Mesenchymal stem cell (in vitro differentiated cells and primary cell): ENCODE measurements around the gene PGM1.
"Not testable (repeated sequence)": the region's sequence is repeated elsewhere in the genome, so short reads cannot be mapped to it uniquely, and the experiment has no call there.

Experiments
- DNase-seq: peaks from one replicate; pipeline ENCODE4 v3.0.0-alpha.2; 2013
- H2AFZ ChIP-seq: one replicate; pipeline ENCODE4 v1.6.1; 2013; ENCODE audit warnings: low read depth, mild to moderate bottlenecking, control low read depth, inconsistent platforms, low read length, moderate library complexity
- H2AK5ac ChIP-seq: 2 replicates; pipeline ENCODE4 v1.6.1; 2013; ENCODE audit warnings: low read length, moderate library complexity, mild to moderate bottlenecking, inconsistent platforms; ENCODE audit not compliant: severe bottlenecking
- H2BK120ac ChIP-seq: one replicate; pipeline ENCODE4 v1.6.1; 2013; ENCODE audit warnings: low read depth, mild to moderate bottlenecking, inconsistent platforms, low read length, moderate library complexity
- H2BK12ac ChIP-seq, 2 experiments: one replicate each; pipeline ENCODE4 v1.6.1; 2013; ENCODE audit warnings: inconsistent platforms in 2 of 2, low read length in 2 of 2, mild to moderate bottlenecking in 2 of 2, moderate library complexity in 2 of 2, control low read depth in 1 of 2
- H2BK15ac ChIP-seq: one replicate; pipeline ENCODE4 v1.6.1; 2013; ENCODE audit warnings: mild to moderate bottlenecking, low read depth, inconsistent platforms; ENCODE audit not compliant: poor library complexity, severe bottlenecking
- H2BK5ac ChIP-seq: 2 replicates; pipeline ENCODE4 v1.6.1; 2013; ENCODE audit warnings: low read depth, mild to moderate bottlenecking, low read length, control low read depth, inconsistent platforms; ENCODE audit not compliant: poor library complexity, severe bottlenecking
- H3K14ac ChIP-seq, 2 experiments: one replicate each; pipeline ENCODE4 v1.6.1; 2013; ENCODE audit warnings: inconsistent platforms in 2 of 2, low read length in 2 of 2, control low read depth in 1 of 2, mild to moderate bottlenecking in 1 of 2, moderate library complexity in 1 of 2
- H3K18ac ChIP-seq, 2 experiments: one replicate each; pipeline ENCODE4 v1.6.1; 2013; ENCODE audit warnings: inconsistent platforms in 2 of 2, low read length in 2 of 2, control low read depth in 1 of 2, low read depth in 1 of 2, mild to moderate bottlenecking in 1 of 2
- H3K23ac ChIP-seq, 2 experiments: one replicate each; pipeline ENCODE4 v1.6.1; 2013; ENCODE audit warnings: inconsistent platforms in 2 of 2, low read length in 2 of 2, mild to moderate bottlenecking in 2 of 2, moderate library complexity in 2 of 2, control low read depth in 1 of 2
- H3K27ac ChIP-seq: 2 replicates; pipeline ENCODE4 v1.5.1; 2013; ENCODE audit warnings: mild to moderate bottlenecking, moderate library complexity, low read length, control low read depth, inconsistent platforms; ENCODE audit not compliant: poor library complexity, severe bottlenecking
- H3K27me3 ChIP-seq, 2 experiments: 2 replicates each; pipeline versions ENCODE4 v1.6.1 to v1.7.0; 2013; ENCODE audit warnings: low read length in 2 of 2, mild to moderate bottlenecking in 2 of 2, moderate library complexity in 2 of 2, control low read depth in 1 of 2, inconsistent platforms in 1 of 2; ENCODE audit not compliant: control insufficient read depth in 1 of 2, insufficient read depth in 1 of 2
- H3K36me3 ChIP-seq, 2 experiments: 2 replicates each; pipeline versions ENCODE4 v1.6.1 to v1.7.0; 2013; ENCODE audit warnings: low read length in 2 of 2, control low read depth in 1 of 2, inconsistent platforms in 1 of 2, low read depth in 1 of 2, mild to moderate bottlenecking in 1 of 2; ENCODE audit not compliant: insufficient read depth in 2 of 2, control insufficient read depth in 1 of 2
- H3K4ac ChIP-seq, 2 experiments: one replicate each; pipeline ENCODE4 v1.6.1; 2013; ENCODE audit warnings: inconsistent platforms in 2 of 2, low read length in 2 of 2, mild to moderate bottlenecking in 2 of 2, moderate library complexity in 2 of 2, control low read depth in 1 of 2, low read depth in 1 of 2
- H3K4me1 ChIP-seq: 2 replicates; pipeline ENCODE4 v1.6.1; 2013; ENCODE audit warnings: low read depth, low read length, control low read depth; ENCODE audit not compliant: control insufficient read depth, insufficient read depth
- H3K4me2 ChIP-seq: 2 replicates; pipeline ENCODE4 v1.6.1; 2013; ENCODE audit warnings: low read length, mild to moderate bottlenecking, inconsistent platforms; ENCODE audit not compliant: poor library complexity, severe bottlenecking
- H3K4me3 ChIP-seq, 2 experiments: 2 replicates each; pipeline versions ENCODE4 v1.5.1 to v1.7.0; 2013; ENCODE audit warnings: low read length in 2 of 2, mild to moderate bottlenecking in 2 of 2, control low read depth in 1 of 2, low read depth in 1 of 2; ENCODE audit not compliant: insufficient read depth in 1 of 2
- H3K79me1 ChIP-seq: replicated peaks from 2 replicates; pipeline ENCODE4 v1.6.1; 2013; ENCODE audit warnings: mild to moderate bottlenecking, control low read depth, low read length, inconsistent platforms; ENCODE audit not compliant: poor library complexity, severe bottlenecking
- H3K9ac ChIP-seq: 2 replicates; pipeline ENCODE4 v1.7.0; 2013; ENCODE audit warnings: mild to moderate bottlenecking, low read length, moderate library complexity
- H3K9me3 ChIP-seq: 2 replicates; pipeline ENCODE4 v1.7.0; 2013; ENCODE audit warnings: mild to moderate bottlenecking, low read length; ENCODE audit not compliant: control insufficient read depth
- H4K8ac ChIP-seq: one replicate; pipeline ENCODE4 v1.6.1; 2013; ENCODE audit warnings: inconsistent platforms, mild to moderate bottlenecking, low read length, moderate library complexity
- H4K91ac ChIP-seq: one replicate; pipeline ENCODE4 v1.6.1; 2013; ENCODE audit warnings: mild to moderate bottlenecking, low read length, inconsistent platforms
- WGBS: methylation state at CpG from one replicate; pipeline ENCODE4 v1.1.7; 2013; ENCODE audit warnings: mixed read lengths; 5-methylcytosine and 5-hydroxymethylcytosine counted together

The PGM1 gene

DNA sequence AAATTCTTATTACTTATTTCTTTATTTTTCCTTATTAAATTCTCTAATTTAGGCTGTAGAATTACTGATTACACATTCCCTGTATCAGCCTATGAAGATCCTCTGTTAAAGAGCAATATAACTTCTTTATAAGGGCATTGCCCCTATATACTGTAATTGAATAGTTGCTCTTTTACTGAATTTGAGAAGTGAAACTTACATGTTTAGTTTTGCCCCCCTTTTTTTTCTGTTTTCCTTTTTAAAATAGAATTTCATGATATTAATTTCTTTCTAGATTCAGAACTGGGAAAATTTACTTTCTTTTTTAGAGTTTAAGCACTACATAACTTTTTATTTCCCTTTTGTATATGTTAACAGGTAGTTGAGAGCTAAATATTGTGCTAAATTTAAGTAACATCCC is 29.5 kb upstream of the PGM1 start:
- H3K36me3 ChIP-seq: peaks cover 0 to 33% of the 10 kb centered on the region in 2 experiments
- H3K4me3 ChIP-seq: no peak overlapping the region
- H2BK15ac ChIP-seq: no peak overlapping the region
- no peak overlapping the region for H3K23ac ChIP-seq
- H3K9me3 ChIP-seq: no peaks in the 10 kb centered on the region
- no peaks in the 10 kb centered on the region for H3K4me1 ChIP-seq
- H3K27me3 ChIP-seq: no peaks in the 10 kb centered on the region
- no peaks in the 10 kb centered on the region for H3K79me1 ChIP-seq
- H2BK120ac ChIP-seq: no peak overlapping the region
- no peak overlapping the region for H4K8ac ChIP-seq
- H3K9ac ChIP-seq: no peak overlapping the region
- H2BK5ac ChIP-seq: no peak overlapping the region
- no peak overlapping the region for H2AK5ac ChIP-seq
- no peak overlapping the region for H3K4ac ChIP-seq
- no peak overlapping the region for H2AFZ ChIP-seq
- no peak overlapping the region for H3K18ac ChIP-seq
- no peak overlapping the region for H3K14ac ChIP-seq
- no peak overlapping the region for H2BK12ac ChIP-seq
- no peak for DNase-seq
- H3K27ac ChIP-seq: no peak overlapping the region
- no peak overlapping the region for H3K4me2 ChIP-seq
- no peak overlapping the region for H4K91ac ChIP-seq

DNA sequence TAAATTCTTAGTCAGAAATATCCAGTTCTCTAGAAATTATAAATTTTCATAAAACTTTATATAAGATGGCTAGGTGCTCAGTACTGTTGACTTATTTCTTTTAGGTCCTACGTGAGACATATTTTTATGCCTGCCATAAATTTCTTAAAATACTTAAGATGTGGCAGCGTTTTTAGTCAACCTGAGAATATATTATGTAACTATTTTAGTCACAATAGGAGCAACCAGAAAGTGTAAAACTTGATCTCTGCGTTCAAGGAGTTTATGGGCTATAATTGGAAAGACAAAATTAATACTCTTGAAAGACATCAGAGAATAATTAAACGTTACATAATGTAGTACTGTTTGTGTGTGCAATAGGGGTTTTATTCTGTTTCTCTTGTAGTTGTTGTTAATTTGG is 24.1 kb upstream of the PGM1 start:
- WGBS: over 99% methylated on average over 2 of the region's 4 CpGs
- no peak overlapping the region for H4K91ac ChIP-seq
- H2AFZ ChIP-seq: no peak overlapping the region
- no peaks in the 10 kb centered on the region for H3K4me1 ChIP-seq
- H3K4me3 ChIP-seq: no peak overlapping the region
- H4K8ac ChIP-seq: no peak overlapping the region
- H3K9ac ChIP-seq: no peak overlapping the region
- DNase-seq: no peak
- no peak overlapping the region for H3K14ac ChIP-seq
- no peak overlapping the region for H2AK5ac ChIP-seq
- no peaks in the 10 kb centered on the region for H3K79me1 ChIP-seq
- H3K27me3 ChIP-seq: no peaks in the 10 kb centered on the region
- H3K18ac ChIP-seq: no peak overlapping the region
- no peak overlapping the region for H2BK12ac ChIP-seq
- no peak overlapping the region for H3K23ac ChIP-seq
- no peaks in the 10 kb centered on the region for H3K9me3 ChIP-seq
- no peak overlapping the region for H3K27ac ChIP-seq
- H3K4ac ChIP-seq: no peak overlapping the region
- H2BK120ac ChIP-seq: no peak overlapping the region
- H3K4me2 ChIP-seq: no peak overlapping the region
- H2BK5ac ChIP-seq: no peak overlapping the region
- H3K36me3 ChIP-seq: peaks cover 0 to 28% of the 10 kb centered on the region in 2 experiments
- no peak overlapping the region for H2BK15ac ChIP-seq

DNA sequence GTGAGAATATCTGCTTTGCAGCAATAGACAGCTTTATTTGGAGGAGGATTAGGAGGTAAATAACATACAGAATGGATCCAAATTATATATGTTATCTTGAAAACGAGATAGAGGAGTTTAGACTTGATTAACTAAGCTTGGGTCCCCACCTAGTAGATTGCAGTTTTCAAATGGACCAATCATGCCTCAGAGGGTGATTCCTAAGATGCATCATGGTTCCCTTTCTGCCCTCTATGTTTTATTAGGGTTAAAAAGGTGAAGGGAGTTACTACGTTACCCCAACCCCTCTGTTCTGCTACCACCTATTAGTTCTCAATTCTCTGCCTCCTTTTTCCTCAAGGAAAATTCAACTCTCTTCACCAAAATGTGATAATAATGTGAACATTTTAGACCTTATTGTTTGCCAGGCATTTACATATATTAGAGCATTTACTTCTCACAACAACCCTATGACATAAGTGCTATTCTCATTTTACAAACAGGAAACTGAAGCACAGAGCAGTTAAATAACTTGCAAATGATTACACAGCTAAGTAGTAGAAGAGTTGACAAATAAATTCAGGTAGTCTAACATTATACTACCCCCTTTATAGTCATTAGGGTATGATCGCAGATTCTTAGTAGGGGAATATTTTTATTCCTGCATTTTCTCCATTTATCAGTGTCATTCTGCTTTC is 23.4 kb upstream of the PGM1 start:
- Histone ChIP-seq H3K4me2 (no peak overlapping the region), H3K36me3 (peaks cover 0 to 22% of the 10 kb centered on the region in 2 experiments), H3K4me3 (no peak overlapping the region), H2AK5ac (no peak overlapping the region), H2BK12ac (no peak overlapping the region), H3K18ac (no peak overlapping the region), H4K8ac (no peak overlapping the region), H3K4me1 (no peaks in the 10 kb centered on the region), H3K9ac (no peak overlapping the region), H2BK5ac (no peak overlapping the region), H2AFZ (no peak overlapping the region), H3K14ac (no peak overlapping the region), H2BK120ac (no peak overlapping the region), H3K27me3 (no peaks in the 10 kb centered on the region), H4K91ac (no peak overlapping the region), H2BK15ac (no peak overlapping the region), H3K4ac (no peak overlapping the region), H3K79me1 (no peaks in the 10 kb centered on the region), H3K23ac (no peak overlapping the region), H3K9me3 (no peaks in the 10 kb centered on the region), H3K27ac (no peak overlapping the region)
- WGBS: 92% methylated on average over 2 of the region's 3 CpGs
- DNase-seq: no peak

DNA sequence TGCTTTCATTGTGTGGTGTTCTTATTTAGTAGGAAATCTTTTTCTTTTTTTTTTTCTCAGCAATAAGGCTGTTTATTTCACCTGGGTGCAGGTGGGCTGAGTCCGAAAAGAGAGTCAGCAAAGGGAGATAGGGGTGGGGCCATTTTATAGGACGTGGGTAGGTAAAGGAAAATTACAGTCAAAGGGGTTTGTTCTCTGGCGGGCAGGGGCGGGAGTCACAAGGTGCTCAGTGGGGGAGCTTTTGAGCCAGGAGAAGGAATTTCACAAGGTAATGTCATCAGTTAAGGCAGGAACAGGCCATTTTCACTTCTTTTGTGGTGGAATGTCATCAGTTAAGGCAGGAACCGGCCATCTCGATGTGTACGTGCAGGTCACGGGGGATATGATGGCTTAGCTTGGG is 20.5 kb upstream of the PGM1 start:
- not testable (repeated sequence) for H3K4ac ChIP-seq, H3K27ac ChIP-seq, H3K4me1 ChIP-seq, H3K27me3 ChIP-seq, H3K14ac ChIP-seq, H4K91ac ChIP-seq, H3K9me3 ChIP-seq, H2BK15ac ChIP-seq, H2BK12ac ChIP-seq, DNase-seq, H3K9ac ChIP-seq, H3K18ac ChIP-seq, H2BK120ac ChIP-seq, H3K79me1 ChIP-seq, H3K4me2 ChIP-seq, H2AK5ac ChIP-seq, H2BK5ac ChIP-seq, H2AFZ ChIP-seq, H3K23ac ChIP-seq, H3K4me3 ChIP-seq, H4K8ac ChIP-seq
- H3K36me3 ChIP-seq: peaks cover 0 to 20% of the 10 kb centered on the region in 2 experiments
- 92% methylated on average over 4 of the region's 8 CpGs for WGBS
